ENCODE data around the gene MAG.

GRCh38 chr19:35264268-35265125 lies 27.5 kb upstream of the MAG start:
- TF ChIP-seq CTCF (conservative IDR thresholded peaks at IDR 0.05; ENCODE audit: low read length) = no peak
- TF ChIP-seq EZH2phosphoT487 (IDR thresholded peaks at IDR 0.05; ENCODE audit: borderline replicate concordance) = no peak
